ENCODE measurements around the gene SPATA2L.

The SPATA2L gene

DNA sequence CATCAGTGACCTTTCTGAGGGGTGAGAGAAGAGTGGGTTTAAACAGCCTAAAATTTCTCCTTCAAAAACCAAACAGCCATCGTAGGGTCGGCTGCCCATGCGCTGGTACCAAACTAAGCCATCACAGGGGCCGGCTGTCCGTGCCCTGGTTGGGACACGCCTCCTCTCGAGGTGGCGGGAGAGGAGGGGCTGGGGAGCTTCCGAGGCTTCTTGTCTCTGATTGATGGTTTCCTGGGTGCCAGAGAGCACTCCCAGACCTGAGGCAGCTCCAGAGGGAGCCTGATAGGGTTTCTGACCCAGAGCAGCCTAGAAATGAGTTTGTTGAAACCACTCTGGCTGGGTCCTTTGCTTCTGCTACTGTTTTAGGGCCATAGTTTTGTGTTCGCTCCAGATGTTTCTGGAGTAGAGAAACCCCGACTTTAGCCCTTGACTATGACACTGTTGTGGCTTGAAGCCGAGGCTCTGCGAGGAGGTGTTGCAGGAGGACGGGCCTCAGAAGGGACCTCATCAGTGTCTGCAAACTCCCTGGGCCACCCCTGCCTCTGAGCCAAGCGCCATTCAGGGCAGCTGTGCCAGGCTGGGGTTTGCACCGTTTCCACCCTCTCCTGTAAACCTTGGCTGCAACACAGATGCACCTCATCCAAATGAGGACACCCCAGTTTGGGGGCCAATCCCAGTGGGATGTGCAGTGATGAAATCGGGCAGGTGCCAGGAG, 26.1 kb upstream of the SPATA2L start:
- H3K27ac ChIP-seq (replicated peaks): no peak overlapping the region
- no peak for DNase-seq (ENCODE audit: low read depth in 1 of 2, low spot score in 1 of 2)
- H3K27me3 ChIP-seq (ENCODE audit: insufficient read depth, poor library complexity, severe bottlenecking): no peaks in the 10 kb centered on the region
- H3K4me3 ChIP-seq (replicated peaks; ENCODE audit: insufficient read depth, low read length): no peak overlapping the region
- TF ChIP-seq GABPA (IDR thresholded peaks at IDR 0.05; ENCODE audit: low read depth): no peak
- TF ChIP-seq SPI1 (IDR thresholded peaks at IDR 0.05; ENCODE audit: borderline replicate concordance, low read depth): no peak

DNA sequence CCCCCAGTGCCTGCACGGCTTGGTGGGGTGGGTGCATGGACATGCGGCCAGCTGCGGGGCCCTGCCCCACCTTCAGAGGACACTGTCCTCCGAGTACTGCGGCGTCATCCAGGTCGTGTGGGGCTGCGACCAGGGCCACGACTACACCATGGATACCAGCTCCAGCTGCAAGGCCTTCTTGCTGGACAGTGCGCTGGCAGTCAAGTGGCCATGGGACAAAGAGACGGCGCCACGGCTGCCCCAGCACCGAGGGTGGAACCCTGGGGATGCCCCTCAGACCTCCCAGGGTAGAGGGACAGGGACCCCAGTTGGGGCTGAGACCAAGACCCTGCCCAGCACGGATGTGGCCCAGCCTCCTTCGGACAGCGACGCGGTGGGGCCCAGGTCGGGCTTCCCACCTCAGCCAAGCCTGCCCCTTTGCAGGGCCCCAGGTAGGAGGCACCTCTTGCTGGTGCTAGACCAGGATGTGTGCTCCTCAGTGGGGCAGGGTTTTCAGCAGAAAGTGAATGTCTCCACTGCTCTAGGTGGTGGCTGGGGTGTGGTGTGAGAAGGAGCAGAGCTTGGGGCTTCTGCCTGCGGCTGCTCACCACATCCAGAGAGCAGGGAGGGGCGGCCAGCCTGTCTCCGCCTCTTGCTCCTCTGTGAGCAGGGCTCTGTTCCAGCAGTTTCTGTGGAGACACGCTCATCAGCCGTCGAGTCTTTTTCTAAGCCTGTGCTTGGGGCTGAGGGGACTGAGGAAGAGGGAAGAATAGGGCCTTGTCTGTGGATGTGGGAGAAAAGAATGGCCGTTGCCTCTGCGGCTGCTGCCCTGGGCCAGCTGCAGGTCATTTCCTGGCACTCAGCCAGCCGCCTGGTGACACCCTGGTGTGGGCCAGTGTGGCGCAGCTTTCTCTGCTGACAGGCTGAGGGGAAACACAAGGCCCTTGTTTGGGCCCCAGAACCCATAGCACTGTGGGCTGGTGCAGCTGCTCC, 22.1 kb upstream of the SPATA2L start:
- Histone ChIP-seq H3K27ac (replicated peaks) (no peak overlapping the region), H3K27me3 (ENCODE audit: insufficient read depth, poor library complexity, severe bottlenecking) (no peaks in the 10 kb centered on the region), H3K4me3 (replicated peaks; ENCODE audit: insufficient read depth, low read length) (peak overlapping the region; percentile 59; the same call in 1 of the 2 replicates)
- no peak for TF ChIP-seq POLR2AphosphoS5 (IDR thresholded peaks at IDR 0.05; ENCODE audit: low read depth)
- no peak for TF ChIP-seq GABPA (IDR thresholded peaks at IDR 0.05; ENCODE audit: low read depth)
- TF ChIP-seq, protein P1, sequence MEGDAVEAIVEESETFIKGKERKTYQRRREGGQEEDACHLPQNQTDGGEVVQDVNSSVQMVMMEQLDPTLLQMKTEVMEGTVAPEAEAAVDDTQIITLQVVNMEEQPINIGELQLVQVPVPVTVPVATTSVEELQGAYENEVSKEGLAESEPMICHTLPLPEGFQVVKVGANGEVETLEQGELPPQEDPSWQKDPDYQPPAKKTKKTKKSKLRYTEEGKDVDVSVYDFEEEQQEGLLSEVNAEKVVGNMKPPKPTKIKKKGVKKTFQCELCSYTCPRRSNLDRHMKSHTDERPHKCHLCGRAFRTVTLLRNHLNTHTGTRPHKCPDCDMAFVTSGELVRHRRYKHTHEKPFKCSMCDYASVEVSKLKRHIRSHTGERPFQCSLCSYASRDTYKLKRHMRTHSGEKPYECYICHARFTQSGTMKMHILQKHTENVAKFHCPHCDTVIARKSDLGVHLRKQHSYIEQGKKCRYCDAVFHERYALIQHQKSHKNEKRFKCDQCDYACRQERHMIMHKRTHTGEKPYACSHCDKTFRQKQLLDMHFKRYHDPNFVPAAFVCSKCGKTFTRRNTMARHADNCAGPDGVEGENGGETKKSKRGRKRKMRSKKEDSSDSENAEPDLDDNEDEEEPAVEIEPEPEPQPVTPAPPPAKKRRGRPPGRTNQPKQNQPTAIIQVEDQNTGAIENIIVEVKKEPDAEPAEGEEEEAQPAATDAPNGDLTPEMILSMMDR (IDR thresholded peaks at IDR 0.05; ENCODE audit: insufficient read depth, low read length): no peak
- TF ChIP-seq SPI1 (IDR thresholded peaks at IDR 0.05; ENCODE audit: borderline replicate concordance, low read depth): no peak
- TF ChIP-seq, protein P2, sequence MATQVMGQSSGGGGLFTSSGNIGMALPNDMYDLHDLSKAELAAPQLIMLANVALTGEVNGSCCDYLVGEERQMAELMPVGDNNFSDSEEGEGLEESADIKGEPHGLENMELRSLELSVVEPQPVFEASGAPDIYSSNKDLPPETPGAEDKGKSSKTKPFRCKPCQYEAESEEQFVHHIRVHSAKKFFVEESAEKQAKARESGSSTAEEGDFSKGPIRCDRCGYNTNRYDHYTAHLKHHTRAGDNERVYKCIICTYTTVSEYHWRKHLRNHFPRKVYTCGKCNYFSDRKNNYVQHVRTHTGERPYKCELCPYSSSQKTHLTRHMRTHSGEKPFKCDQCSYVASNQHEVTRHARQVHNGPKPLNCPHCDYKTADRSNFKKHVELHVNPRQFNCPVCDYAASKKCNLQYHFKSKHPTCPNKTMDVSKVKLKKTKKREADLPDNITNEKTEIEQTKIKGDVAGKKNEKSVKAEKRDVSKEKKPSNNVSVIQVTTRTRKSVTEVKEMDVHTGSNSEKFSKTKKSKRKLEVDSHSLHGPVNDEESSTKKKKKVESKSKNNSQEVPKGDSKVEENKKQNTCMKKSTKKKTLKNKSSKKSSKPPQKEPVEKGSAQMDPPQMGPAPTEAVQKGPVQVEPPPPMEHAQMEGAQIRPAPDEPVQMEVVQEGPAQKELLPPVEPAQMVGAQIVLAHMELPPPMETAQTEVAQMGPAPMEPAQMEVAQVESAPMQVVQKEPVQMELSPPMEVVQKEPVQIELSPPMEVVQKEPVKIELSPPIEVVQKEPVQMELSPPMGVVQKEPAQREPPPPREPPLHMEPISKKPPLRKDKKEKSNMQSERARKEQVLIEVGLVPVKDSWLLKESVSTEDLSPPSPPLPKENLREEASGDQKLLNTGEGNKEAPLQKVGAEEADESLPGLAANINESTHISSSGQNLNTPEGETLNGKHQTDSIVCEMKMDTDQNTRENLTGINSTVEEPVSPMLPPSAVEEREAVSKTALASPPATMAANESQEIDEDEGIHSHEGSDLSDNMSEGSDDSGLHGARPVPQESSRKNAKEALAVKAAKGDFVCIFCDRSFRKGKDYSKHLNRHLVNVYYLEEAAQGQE (IDR thresholded peaks at IDR 0.05; ENCODE audit: insufficient replicate concordance, low read depth): no peak
- DNase-seq (ENCODE audit: low read depth in 1 of 2, low spot score in 1 of 2): no peak

GRCh38 chr16:89722392-89723278, 21.1 kb upstream of the SPATA2L start:
- TF ChIP-seq, protein P2 (IDR thresholded peaks at IDR 0.05; ENCODE audit: insufficient replicate concordance, low read depth): no peak
- TF ChIP-seq, protein P1 (IDR thresholded peaks at IDR 0.05; ENCODE audit: insufficient read depth, low read length): no peak
- TF ChIP-seq GABPA (IDR thresholded peaks at IDR 0.05; ENCODE audit: low read depth) (no peak), SPI1 (IDR thresholded peaks at IDR 0.05; ENCODE audit: borderline replicate concordance, low read depth) (no peak), POLR2AphosphoS5 (IDR thresholded peaks at IDR 0.05; ENCODE audit: low read depth) (no peak; the same call in 1 of the 2 replicates)
- Histone ChIP-seq H3K27ac (replicated peaks) (peak overlapping the region; percentile 65), H3K27me3 (ENCODE audit: insufficient read depth, poor library complexity, severe bottlenecking) (no peaks in the 10 kb centered on the region), H3K4me3 (replicated peaks; ENCODE audit: insufficient read depth, low read length) (peak overlapping the region; percentile 59)
- peak in 1 of 2 experiments; percentile 60 for DNase-seq (ENCODE audit: low read depth in 1 of 2, low spot score in 1 of 2)

Measured in HL-60 (cell line).